Right ventricle myocardium superior (tissue), 1 donor: ENCODE results near the gene LTB. TPM values are rescaled to one million over a fixed set of nuclear protein-coding genes. Genes with fewer than 3 reads are reported as not detected.
"Not testable (repeated sequence)": the region's sequence is repeated elsewhere in the genome, so short reads cannot be mapped to it uniquely, and the experiment has no call there.

ENCODE experiments used
- ATAC-seq: fragments of 200-7000 bp; cut with Tn5 transposase; one replicate; pipeline ENCODE4 v1.9.1; 2020; ENCODE audit warnings: mild to moderate bottlenecking; ENCODE audit not compliant: poor library complexity
- DNase-seq: peaks from one replicate; pipeline ENCODE4 v3.0.0-alpha.2; 2020
- intact Hi-C: fragments of 100-400 bp; cut with DNase I; formaldehyde crosslinking; loops from one replicate; pipeline ENCODE4 v1.11.2; 2022
- total RNA-seq: library from RNA; stranded (reverse); fragmentation: NEBNext Ultra II Directional; extraction: Animal tissue kit (Norgen Biotek cat#: 25700); gene quantifications from one replicate; pipeline ENCODE4 v1.2.1, GENCODE V29; 2021
- donor health status: DM: no; HTN: yes; CAD: no; lungs with severe emphysema.

The LTB gene
- total RNA-seq, 1 donor from 2014 or later = not detected

DNA sequence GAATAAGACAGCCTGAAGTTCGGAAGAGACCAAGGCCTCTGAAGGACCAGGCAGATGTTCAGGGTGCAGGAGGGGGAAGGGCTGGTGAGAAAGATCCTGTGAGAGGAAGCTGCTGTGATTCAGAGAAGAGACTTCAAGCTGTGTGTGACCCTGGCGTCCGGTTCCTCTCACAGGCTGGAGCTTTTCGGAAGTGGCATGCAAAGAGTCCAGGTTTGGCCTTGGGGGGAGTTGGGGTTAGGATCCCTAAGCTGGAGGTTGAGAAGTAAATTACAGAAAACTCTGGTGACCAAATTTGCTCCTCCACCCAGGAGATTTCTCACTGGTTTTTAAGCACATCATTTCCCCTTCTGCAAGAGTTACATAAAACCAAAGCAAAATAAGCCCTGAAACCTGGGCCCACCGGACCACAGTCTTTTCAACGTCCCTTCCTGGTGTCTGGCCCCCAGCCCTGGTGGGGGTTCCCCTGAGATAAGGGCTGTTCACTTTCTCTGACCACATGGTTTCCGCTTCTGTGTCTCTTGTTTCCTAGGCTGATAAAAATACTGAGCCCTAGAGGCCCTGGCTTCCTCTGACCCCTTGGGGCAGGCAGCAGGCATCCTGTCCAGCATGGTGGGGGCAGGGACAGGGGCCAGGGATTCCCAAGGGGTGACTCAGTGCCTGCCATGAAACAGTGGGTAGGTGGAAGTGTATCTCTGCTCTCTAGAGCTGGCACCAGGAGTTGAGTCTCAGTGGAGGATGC lies 22.1 kb downstream of the LTB start:
- intact Hi-C loops = no loop called here
- peak; percentile 80 for DNase-seq
- ATAC-seq = peak; percentile 74

- no peak for DNase-seq
- no peak for ATAC-seq
- intact Hi-C loops = no loop called here
Measured at GRCh38 chr6:31559606-31559957, 22.6 kb downstream of the LTB start.

DNA sequence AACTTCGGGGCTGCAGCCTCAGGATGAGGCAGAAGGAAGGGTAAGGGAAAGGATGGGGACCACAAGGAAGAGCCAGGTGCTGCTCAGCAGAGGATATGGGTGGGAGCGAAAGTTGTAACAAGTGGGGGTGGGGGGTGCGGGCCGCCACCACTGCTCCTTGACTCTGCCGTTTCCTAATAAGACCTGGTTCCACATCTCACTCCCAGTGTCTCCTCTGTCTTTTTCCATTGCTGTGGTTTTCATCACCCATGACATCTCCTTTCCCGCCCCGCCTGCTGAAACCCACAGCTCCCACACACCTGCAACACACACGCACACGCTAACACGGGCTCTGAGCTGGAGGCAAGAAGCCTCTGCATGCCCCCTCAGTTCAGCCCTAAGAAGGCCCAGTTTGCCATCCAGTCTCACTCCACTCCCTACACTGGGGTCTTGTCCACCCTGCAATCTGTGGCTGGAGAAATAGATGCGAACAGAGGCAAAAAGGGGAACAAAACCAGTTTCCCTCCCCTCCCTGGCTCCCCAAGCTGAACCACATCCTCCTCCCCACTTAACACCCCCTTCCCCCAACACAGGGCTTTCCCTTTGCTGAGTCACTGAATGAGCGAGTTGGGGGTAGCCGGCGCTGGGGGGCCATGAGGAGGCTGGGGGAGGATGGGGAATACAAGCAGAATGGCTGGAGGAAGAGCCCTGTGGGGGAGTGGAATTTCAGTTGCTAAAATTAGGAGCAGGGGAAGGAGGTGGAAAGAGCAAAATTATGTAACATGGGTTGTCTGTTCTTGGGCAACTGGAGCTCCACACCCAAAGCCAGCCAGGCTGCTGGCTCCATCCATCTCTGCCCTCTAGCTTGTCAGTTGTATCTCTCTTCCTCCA lies 23.4 kb downstream of the LTB start:
- ATAC-seq = peak; percentile 61
- intact Hi-C loops = no loop called here
- DNase-seq = peak; percentile 51

DNA sequence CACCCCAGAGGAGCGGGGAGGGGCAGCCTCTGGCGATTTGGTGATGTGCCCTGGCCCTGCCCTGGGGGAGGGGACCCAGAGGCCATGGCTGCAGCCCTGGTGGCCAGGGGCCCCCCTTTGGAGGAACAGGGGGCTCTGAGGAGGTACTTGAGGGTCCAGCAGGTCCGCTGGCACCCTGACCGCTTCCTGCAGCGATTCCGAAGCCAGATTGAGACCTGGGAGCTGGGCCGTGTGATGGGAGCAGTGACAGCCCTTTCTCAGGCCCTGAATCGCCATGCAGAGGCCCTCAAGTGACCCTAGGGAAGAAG lies 24.0 kb downstream of the LTB start:
- DNase-seq (no peak), ATAC-seq (no peak)
- intact Hi-C loops = no loop called here

GRCh38 chr6:31557443-31558317 lies 24.5 kb downstream of the LTB start:
- ATAC-seq (peak; percentile 8), DNase-seq (peak; percentile 46)
- intact Hi-C loops = no loop called here

DNA sequence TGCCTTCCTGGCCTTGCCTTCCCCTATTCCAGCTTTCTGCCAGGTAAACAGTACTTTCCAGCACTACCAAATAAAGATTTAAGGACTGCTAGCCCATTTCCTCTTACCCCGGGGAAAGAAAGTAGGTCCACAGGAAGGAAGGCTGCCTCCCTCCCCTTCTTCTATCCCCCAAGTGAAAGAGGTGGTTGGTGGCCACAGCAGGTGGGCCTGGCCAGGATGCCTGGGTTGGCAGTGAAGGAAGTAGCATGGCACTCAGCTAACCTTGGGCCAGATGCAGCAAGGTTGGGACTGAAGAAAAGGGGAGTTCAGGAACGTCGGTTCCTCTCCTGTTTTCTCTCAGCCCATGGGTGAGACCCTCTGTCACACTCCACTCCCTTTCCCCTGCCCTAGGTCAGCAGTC lies 25.9 kb downstream of the LTB start:
- ATAC-seq = no peak

DNA sequence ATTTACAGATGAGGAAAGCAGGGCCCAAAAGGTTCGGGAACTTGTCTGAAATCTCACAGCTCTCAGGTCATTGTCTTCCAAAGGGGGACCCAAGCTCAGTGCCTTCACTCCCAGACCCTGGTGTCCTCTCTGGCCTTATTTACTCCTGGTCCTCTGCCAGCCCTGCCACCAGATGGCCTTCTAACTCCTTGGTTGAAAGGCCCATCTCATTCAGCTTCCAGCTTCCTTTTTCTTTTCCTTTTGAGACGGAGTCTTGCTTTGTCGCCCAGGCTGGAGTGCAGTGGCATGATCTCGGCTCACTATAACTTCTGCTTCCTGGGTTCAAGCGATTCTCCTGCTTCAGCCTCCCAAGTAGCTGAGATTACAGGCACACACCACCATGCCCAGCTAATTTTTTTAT lies 30.9 kb downstream of the LTB start:
- intact Hi-C loops, ATAC-seq: not testable (repeated sequence)
- peak; percentile 73 for DNase-seq

More for the DNA sequence above, 25.9 kb downstream of the LTB start:
- intact Hi-C loops = no loop called here
- DNase-seq = no peak

- DNase-seq (no peak), ATAC-seq (no peak)
- intact Hi-C loops = loop anchor here (5.0 kb wide), 2 partner anchors 34 to 69 kb away; partner anchors contain the start of genes AIF1 and LTB
Measured at GRCh38 chr6:31548544-31548873, 33.7 kb downstream of the LTB start.

- DNase-seq = peak; percentile 44
- no peak for ATAC-seq
- intact Hi-C loops = loop anchor here (2.0 to 5.0 kb wide), 3 partner anchors 34 to 69 kb away; partner anchors contain the start of genes AIF1 and LTB
Measured at GRCh38 chr6:31547727-31548543, 34.3 kb downstream of the LTB start.

- intact Hi-C loops = loop anchor here (2.0 to 5.0 kb wide), 3 partner anchors 35 to 70 kb away; partner anchors contain the start of genes AIF1 and LTB
- ATAC-seq (peak; percentile 98), DNase-seq (peak; percentile 97)
Measured at GRCh38 chr6:31546958-31547726, 35.1 kb downstream of the LTB start, which contains the start of gene NFKBIL1. Gene NFKBIL1, plus strand, starts transcription at chr6:31547608. Its CDS starts 87 bp downstream, at chr6:31547695.

GRCh38 chr6:31546339-31546957 lies 35.8 kb downstream of the LTB start, which contains the start of gene ATP6V1G2:
Gene ATP6V1G2, minus strand, starts transcription at chr6:31546608. Its CDS starts 49 bp downstream, at chr6:31546559.
- peak; percentile 84 for ATAC-seq

DNA sequence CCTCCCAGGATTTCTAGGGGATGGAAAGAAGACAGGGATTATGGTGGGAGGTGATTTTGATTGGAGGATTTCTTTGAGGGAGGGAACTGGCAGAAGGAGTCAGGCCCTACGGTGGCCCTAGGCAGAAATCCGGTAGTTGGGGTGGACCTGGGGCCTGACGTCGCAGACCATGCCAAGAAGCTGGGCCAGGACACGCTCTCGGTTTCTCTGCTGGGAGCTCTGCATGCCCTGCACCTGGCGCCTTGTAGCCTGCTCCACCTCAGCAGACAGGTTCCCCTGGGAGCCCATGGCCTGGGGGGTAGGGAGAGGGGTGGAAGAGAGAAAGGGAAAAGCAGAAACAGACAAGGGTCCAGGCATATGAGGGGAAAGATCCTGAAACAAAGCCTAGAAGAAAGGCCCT lies 36.9 kb downstream of the LTB start:
- DNase-seq (no peak), ATAC-seq (no peak)
- intact Hi-C loops = loop anchor here (5.0 kb wide), 2 partner anchors 37 to 72 kb away; partner anchors contain the start of genes AIF1 and LTB

More at GRCh38 chr6:31546339-31546957, 35.8 kb downstream of the LTB start, which contains the start of gene ATP6V1G2:
- peak; percentile 93 for DNase-seq
- intact Hi-C loops = loop anchor here (2.0 to 5.0 kb wide), 3 partner anchors 36 to 71 kb away; partner anchors contain the start of genes AIF1 and LTB

- intact Hi-C loops = loop anchor here (5.0 kb wide), 2 partner anchors 38 to 73 kb away; partner anchors contain the start of genes AIF1 and LTB
- DNase-seq (no peak), ATAC-seq (no peak)
Measured at GRCh38 chr6:31544676-31545075, 37.5 kb downstream of the LTB start.

GRCh38 chr6:31543639-31544038 lies 38.6 kb downstream of the LTB start:
- ATAC-seq = no peak
- DNase-seq = no peak
- intact Hi-C loops = no loop called here

GRCh38 chr6:31541658-31542521 lies 40.3 kb downstream of the LTB start, which contains the start of gene DDX39B:
Gene DDX39B, minus strand, starts transcription at chr6:31542003. Its CDS starts 1,471 bp downstream, at chr6:31540532.
- intact Hi-C loops = no loop called here
- DNase-seq = peak; percentile 97
- peak; percentile 96 for ATAC-seq
